DND-41 (cell line): ENCODE measurements around the gene LUZP1.

ENCODE experiments used
- CTCF ChIP-seq: IDR thresholded peaks from 2 replicates; pipeline ENCODE4 v1.5.1; 2012; ENCODE audit warnings: borderline replicate concordance, low read length, moderate library complexity, mild to moderate bottlenecking; ENCODE audit not compliant: poor library complexity, severe bottlenecking; ENCODE audit errors: extremely low read depth
- EZH2 ChIP-seq: IDR thresholded peaks from 3 replicates; pipeline ENCODE4 v1.6.1; 2012; ENCODE audit warnings: borderline replicate concordance, low read depth, mild to moderate bottlenecking, moderate library complexity, low read length, inconsistent platforms; ENCODE audit not compliant: severe bottlenecking

- TF ChIP-seq EZH2 (peak; percentile 94), CTCF (no peak)
Measured at GRCh38 chr1:23177438-23178380, 9.1 kb upstream of the LUZP1 start.
